ENCODE measurements around the gene SMAD9. TPM values are rescaled to one million over a fixed set of nuclear protein-coding genes. Genes with fewer than 3 reads are reported as not detected.
A peak's percentile ranks its signal among the peaks of the same experiment; 100 is the strongest.

Gene SMAD9
- total and polyA plus RNA-seq, 2 of the 13 experiments (the other 11 are each of a cell fraction or from before 2014, with no cell fraction given) = 4.2 to 7.7 TPM

GRCh38 chr13:36818804-36819738, 101.0 kb downstream of the SMAD9 start, which contains the start of gene RFXAP (continued):
- no peak for TF ChIP-seq CERS6 (CRISPR knock-in tag; IDR thresholded peaks at IDR 0.05)
- no peak for TF ChIP-seq ZNF597 (CRISPR knock-in tag; IDR thresholded peaks at IDR 0.05)
- TF ChIP-seq GPN1 (CRISPR knock-in tag; IDR thresholded peaks at IDR 0.05; ENCODE audit: borderline replicate concordance) = no peak
- TF ChIP-seq BRD4 (CRISPR knock-in tag; IDR thresholded peaks at IDR 0.05) = no peak
- no peak for TF ChIP-seq ZBTB20 (CRISPR knock-in tag; IDR thresholded peaks at IDR 0.05; ENCODE audit: borderline replicate concordance, low read depth)
- TF ChIP-seq TIGD3 (CRISPR knock-in tag; IDR thresholded peaks at IDR 0.05; ENCODE audit: borderline replicate concordance) = no peak
- peak; percentile 91 for TF ChIP-seq ZNF563 (CRISPR knock-in tag; IDR thresholded peaks at IDR 0.05)
- TF ChIP-seq CREB1 (IDR thresholded peaks at IDR 0.05) = peak; percentile 36; the same call in 1 of the 2 replicates
- no peak for TF ChIP-seq CREB1 (CRISPR knock-in tag; IDR thresholded peaks at IDR 0.05)
- no peak for TF ChIP-seq ZNF780A (CRISPR knock-in tag; IDR thresholded peaks at IDR 0.05)
- TF ChIP-seq MAX (IDR thresholded peaks at IDR 0.05) = peak; percentile 38; the same call in 1 of the 2 replicates
- no peak for TF ChIP-seq ZNF644 (CRISPR knock-in tag; IDR thresholded peaks at IDR 0.05; ENCODE audit: low read depth)
- TF ChIP-seq KLF15 (CRISPR knock-in tag; IDR thresholded peaks at IDR 0.05; ENCODE audit: borderline replicate concordance) = no peak
- TF ChIP-seq ZNF646 (CRISPR knock-in tag; IDR thresholded peaks at IDR 0.05) = no peak
- TF ChIP-seq TBX2 (CRISPR knock-in tag; IDR thresholded peaks at IDR 0.05; ENCODE audit: borderline replicate concordance) = no peak
- TF ChIP-seq ZNF709 (CRISPR knock-in tag; IDR thresholded peaks at IDR 0.05) = 0 out of 2 replicates have a peak, but pooled peaks have one; percentile 0
- TF ChIP-seq SALL1 (CRISPR knock-in tag; IDR thresholded peaks at IDR 0.05) = peak; percentile 32; the same call in 1 of the 2 replicates

Measured in HepG2 (cell line).